ENCODE results near the gene ZNF567. TPM values are rescaled to one million over a fixed set of nuclear protein-coding genes. Genes with fewer than 3 reads are reported as not detected.

Gene ZNF567
- total and polyA plus RNA-seq, 5 donors from 2014 or later: 5.6 to 9.0 (median 7.4) TPM

Other genes starting within 250 kb of the ZNF567 start
- 7.9 TPM for gene ZNF566, start 198.1 kb upstream of the ZNF567 start, total RNA-seq
- 10 to 100 TPM; 13.9 to 20.7 (median 19.1) TPM for gene ZNF566, start 198.1 kb upstream of the ZNF567 start, polyA plus RNA-seq
- gene ZNF260, start 159.3 kb upstream of the ZNF567 start, total RNA-seq: 3.2 TPM
- gene ZNF260, start 159.3 kb upstream of the ZNF567 start, polyA plus RNA-seq: 10 to 100 TPM in 2 of 4 donors, 1 to 10 TPM in 2; 5.5 to 11.1 (median 8.3) TPM
- gene ZNF529, start 114.3 kb upstream of the ZNF567 start, total RNA-seq: 31.4 TPM
- 1 to 10 TPM; 4.0 to 8.3 (median 5.9) TPM for gene ZNF529, start 114.3 kb upstream of the ZNF567 start, polyA plus RNA-seq
- 7.4 TPM for gene ZNF382, start 82.3 kb upstream of the ZNF567 start, total RNA-seq
- gene ZNF382, start 82.3 kb upstream of the ZNF567 start, polyA plus RNA-seq: 1 to 10 TPM; 6.7 to 9.0 (median 9.0) TPM
- 9.4 TPM for gene ZNF461, start 20.8 kb upstream of the ZNF567 start, total RNA-seq
- 1 to 10 TPM; 1.9 to 6.7 (median 4.8) TPM for gene ZNF461, start 20.8 kb upstream of the ZNF567 start, polyA plus RNA-seq
- 1.7 TPM for gene ZNF850, start 85.2 kb downstream of the ZNF567 start, total RNA-seq
- 1 to 10 TPM in 1 of 4 donors, under 1 TPM in 3; 0.47 to 1.7 (median 0.65) TPM for gene ZNF850, start 85.2 kb downstream of the ZNF567 start, polyA plus RNA-seq
- 3.7 TPM for gene ZNF790, start 150.8 kb downstream of the ZNF567 start, total RNA-seq
- 1 to 10 TPM; 6.2 to 9.4 (median 8.2) TPM for gene ZNF790, start 150.8 kb downstream of the ZNF567 start, polyA plus RNA-seq
- gene ZNF345, start 163.3 kb downstream of the ZNF567 start, total RNA-seq: 9.1 TPM
- 10 to 100 TPM in 2 of 4 donors, 1 to 10 TPM in 2; 6.8 to 12.9 (median 8.7) TPM for gene ZNF345, start 163.3 kb downstream of the ZNF567 start, polyA plus RNA-seq
- gene ZNF829, start 228.7 kb downstream of the ZNF567 start, total RNA-seq: 4.8 TPM
- 1 to 10 TPM; 2.0 to 4.0 (median 2.3) TPM for gene ZNF829, start 228.7 kb downstream of the ZNF567 start, polyA plus RNA-seq
- gene ZNF568, start 228.7 kb downstream of the ZNF567 start, total RNA-seq: 8.3 TPM
- 10 to 100 TPM in 2 of 4 donors, 1 to 10 TPM in 2; 6.7 to 13.3 (median 9.7) TPM for gene ZNF568, start 228.7 kb downstream of the ZNF567 start, polyA plus RNA-seq